ENCODE results near the gene FCHSD2. TPM values are rescaled to one million over a fixed set of nuclear protein-coding genes. Genes with fewer than 3 reads are reported as not detected.

The FCHSD2 gene
- total and polyA plus RNA-seq, 2 of the 13 experiments (the other 11 are each of a cell fraction or from before 2014, with no cell fraction given), result 20.5 to 24.8 TPM

DNA sequence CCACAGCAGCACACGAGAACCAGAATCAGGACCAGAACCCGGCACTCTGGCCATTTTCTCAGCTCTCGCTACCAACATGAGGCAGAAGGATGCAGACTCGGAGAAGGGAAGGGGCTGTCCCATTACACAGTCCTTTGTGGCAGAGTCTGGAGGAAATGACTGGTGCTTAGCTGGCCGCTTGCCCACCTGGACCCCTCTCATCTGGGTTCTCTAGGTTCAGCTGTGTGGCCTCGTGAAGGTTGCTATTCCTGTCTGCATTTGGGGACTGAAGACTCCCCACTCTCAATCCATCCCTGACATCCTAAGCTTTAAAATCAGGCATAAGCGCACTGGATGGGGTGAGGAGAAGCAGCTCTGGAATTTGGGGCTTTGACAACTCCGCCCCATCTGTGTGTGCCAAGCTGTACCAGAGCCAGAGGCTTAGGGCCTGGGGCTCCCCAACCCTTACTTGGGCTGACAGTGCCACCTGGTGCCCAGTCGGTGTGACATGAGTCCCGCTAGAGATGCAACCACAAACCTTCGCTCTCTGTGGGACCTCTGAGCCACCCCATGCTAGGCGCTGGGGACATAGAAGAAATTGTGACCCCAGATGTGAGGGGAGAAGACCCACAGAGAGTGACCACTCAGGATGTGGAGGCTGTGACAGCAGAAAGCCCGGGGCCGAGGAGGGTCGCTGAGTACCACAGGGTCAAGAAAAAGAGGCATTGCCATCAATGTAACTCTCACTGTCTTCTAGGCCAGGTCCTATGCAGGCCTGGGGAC is 35.8 kb upstream of the FCHSD2 start (continued):
- TF ChIP-seq, protein P1, sequence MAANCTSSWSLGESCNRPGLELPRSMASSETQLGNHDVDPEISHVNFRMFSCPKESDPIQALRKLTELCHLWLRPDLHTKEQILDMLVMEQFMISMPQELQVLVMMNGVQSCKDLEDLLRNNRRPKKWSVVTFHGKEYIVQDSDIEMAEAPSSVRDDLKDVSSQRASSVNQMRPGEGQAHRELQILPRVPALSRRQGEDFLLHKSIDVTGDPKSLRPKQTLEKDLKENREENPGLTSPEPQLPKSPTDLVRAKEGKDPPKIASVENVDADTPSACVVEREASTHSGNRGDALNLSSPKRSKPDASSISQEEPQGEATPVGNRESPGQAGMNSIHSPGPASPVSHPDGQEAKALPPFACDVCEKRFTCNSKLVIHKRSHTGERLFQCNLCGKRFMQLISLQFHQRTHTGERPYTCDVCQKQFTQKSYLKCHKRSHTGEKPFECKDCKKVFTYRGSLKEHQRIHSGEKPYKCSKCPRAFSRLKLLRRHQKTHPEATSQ (CRISPR knock-in tag; IDR thresholded peaks at IDR 0.05; ENCODE audit: borderline replicate concordance), result no peak
- TF ChIP-seq NPAS2 (CRISPR knock-in tag; IDR thresholded peaks at IDR 0.05; ENCODE audit: borderline replicate concordance) (no peak), KDM5A (IDR thresholded peaks at IDR 0.05; ENCODE audit: borderline replicate concordance, low read length) (no peak), ZNF772 (CRISPR knock-in tag; IDR thresholded peaks at IDR 0.05) (no peak), WIZ (CRISPR knock-in tag; IDR thresholded peaks at IDR 0.05) (no peak), ZNF24 (IDR thresholded peaks at IDR 0.05) (no peak), SIX1 (CRISPR knock-in tag; IDR thresholded peaks at IDR 0.05; ENCODE audit: borderline replicate concordance) (no peak), BHLHE40 (IDR thresholded peaks at IDR 0.05; ENCODE audit: low read length) (no peak), ZNF839 (CRISPR knock-in tag; IDR thresholded peaks at IDR 0.05; ENCODE audit: borderline replicate concordance) (no peak), ZNF329 (CRISPR knock-in tag; IDR thresholded peaks at IDR 0.05; ENCODE audit: low read depth) (no peak), NR2F1 (CRISPR knock-in tag; IDR thresholded peaks at IDR 0.05) (no peak), POLR2G (IDR thresholded peaks at IDR 0.05; ENCODE audit: low read depth, low read length) (no peak), ZNF292 (CRISPR knock-in tag; IDR thresholded peaks at IDR 0.05; ENCODE audit: borderline replicate concordance, low read depth) (no peak; the same call in 1 of the 2 replicates), FOXM1 (CRISPR knock-in tag; IDR thresholded peaks at IDR 0.05) (no peak), ZNF317 (CRISPR knock-in tag; IDR thresholded peaks at IDR 0.05) (0 out of 2 replicates have a peak, but pooled peaks have one; percentile 41), ZNF549 (CRISPR knock-in tag; IDR thresholded peaks at IDR 0.05) (no peak), NBN (conservative IDR thresholded peaks at IDR 0.05) (no peak), REXO4 (CRISPR knock-in tag; IDR thresholded peaks at IDR 0.05; ENCODE audit: borderline replicate concordance) (no peak), TMF1 (CRISPR knock-in tag; IDR thresholded peaks at IDR 0.05; ENCODE audit: low read depth) (no peak), ZNF12 (CRISPR knock-in tag; IDR thresholded peaks at IDR 0.05) (no peak), FOXC1 (CRISPR knock-in tag; IDR thresholded peaks at IDR 0.05; ENCODE audit: borderline replicate concordance) (no peak), CAMTA2 (CRISPR knock-in tag; IDR thresholded peaks at IDR 0.05; ENCODE audit: borderline replicate concordance) (no peak)
- TF ChIP-seq, protein P2, sequence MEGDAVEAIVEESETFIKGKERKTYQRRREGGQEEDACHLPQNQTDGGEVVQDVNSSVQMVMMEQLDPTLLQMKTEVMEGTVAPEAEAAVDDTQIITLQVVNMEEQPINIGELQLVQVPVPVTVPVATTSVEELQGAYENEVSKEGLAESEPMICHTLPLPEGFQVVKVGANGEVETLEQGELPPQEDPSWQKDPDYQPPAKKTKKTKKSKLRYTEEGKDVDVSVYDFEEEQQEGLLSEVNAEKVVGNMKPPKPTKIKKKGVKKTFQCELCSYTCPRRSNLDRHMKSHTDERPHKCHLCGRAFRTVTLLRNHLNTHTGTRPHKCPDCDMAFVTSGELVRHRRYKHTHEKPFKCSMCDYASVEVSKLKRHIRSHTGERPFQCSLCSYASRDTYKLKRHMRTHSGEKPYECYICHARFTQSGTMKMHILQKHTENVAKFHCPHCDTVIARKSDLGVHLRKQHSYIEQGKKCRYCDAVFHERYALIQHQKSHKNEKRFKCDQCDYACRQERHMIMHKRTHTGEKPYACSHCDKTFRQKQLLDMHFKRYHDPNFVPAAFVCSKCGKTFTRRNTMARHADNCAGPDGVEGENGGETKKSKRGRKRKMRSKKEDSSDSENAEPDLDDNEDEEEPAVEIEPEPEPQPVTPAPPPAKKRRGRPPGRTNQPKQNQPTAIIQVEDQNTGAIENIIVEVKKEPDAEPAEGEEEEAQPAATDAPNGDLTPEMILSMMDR (CRISPR knock-in tag; IDR thresholded peaks at IDR 0.05), result peak; percentile 99
- TF ChIP-seq, protein P3, sequence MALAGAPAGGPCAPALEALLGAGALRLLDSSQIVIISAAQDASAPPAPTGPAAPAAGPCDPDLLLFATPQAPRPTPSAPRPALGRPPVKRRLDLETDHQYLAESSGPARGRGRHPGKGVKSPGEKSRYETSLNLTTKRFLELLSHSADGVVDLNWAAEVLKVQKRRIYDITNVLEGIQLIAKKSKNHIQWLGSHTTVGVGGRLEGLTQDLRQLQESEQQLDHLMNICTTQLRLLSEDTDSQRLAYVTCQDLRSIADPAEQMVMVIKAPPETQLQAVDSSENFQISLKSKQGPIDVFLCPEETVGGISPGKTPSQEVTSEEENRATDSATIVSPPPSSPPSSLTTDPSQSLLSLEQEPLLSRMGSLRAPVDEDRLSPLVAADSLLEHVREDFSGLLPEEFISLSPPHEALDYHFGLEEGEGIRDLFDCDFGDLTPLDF (CRISPR knock-in tag; IDR thresholded peaks at IDR 0.05), result no peak
- TF ChIP-seq, protein P4, sequence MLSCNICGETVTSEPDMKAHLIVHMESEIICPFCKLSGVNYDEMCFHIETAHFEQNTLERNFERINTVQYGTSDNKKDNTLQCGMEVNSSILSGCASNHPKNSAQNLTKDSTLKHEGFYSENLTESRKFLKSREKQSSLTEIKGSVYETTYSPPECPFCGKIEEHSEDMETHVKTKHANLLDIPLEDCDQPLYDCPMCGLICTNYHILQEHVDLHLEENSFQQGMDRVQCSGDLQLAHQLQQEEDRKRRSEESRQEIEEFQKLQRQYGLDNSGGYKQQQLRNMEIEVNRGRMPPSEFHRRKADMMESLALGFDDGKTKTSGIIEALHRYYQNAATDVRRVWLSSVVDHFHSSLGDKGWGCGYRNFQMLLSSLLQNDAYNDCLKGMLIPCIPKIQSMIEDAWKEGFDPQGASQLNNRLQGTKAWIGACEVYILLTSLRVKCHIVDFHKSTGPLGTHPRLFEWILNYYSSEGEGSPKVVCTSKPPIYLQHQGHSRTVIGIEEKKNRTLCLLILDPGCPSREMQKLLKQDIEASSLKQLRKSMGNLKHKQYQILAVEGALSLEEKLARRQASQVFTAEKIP (CRISPR knock-in tag; IDR thresholded peaks at IDR 0.05; ENCODE audit: borderline replicate concordance), result no peak
